C4-2B (cell line): ENCODE data around the gene CYP39A1.
A peak's percentile ranks its signal among the peaks of the same experiment; 100 is the strongest.

Experiments used
- CTCF ChIP-seq: fragments of 450-650 bp; conservative IDR thresholded peaks from 2 replicates; pipeline ENCODE4 v1.5.1; 2017; ENCODE audit warnings: mild to moderate bottlenecking
- ZFX ChIP-seq: fragments of 450-650 bp; IDR thresholded peaks from 2 replicates; pipeline ENCODE4 v1.6.1; 2017

DNA sequence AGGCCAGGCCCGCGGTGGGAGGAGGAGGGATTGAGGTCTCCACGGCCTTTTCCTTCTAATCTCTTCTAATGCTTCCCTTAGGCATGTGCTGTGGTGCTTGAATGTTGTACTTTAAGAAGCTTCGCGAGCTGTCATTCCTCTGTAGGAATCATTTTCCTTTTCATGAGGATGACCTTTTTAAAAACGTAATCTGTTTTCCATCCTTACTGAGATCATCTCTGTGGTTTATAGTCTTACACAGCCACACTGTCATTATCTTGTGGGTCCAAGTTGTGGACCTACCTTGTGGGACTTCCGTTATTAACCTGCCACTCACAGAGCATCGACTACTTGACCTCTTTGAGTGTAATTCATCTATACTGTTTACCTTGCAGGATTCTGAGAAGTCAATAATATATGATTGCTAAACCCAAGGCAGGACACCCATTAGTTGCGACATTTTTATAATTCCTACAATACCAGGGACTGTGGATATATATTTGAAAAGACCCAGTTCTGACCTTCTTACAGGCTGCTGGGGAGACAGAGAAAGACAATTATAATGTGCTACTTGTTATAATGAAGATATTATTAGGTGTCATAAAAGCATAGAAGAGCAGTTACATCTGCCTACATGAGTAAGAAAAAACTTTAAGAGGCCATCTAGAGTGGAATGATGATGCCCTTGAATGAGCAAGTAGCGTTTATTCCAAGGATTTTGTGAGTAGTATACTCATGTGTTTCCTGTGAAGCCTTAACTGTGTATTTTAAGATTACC, 999 bp upstream of the CYP39A1 start:
- no peak for TF ChIP-seq CTCF
- TF ChIP-seq ZFX = peak; percentile 38; the same call in 1 of the 2 replicates
